GOT3 (cell line): ENCODE results near the gene TLE5.
"Not testable (repeated sequence)": the region's sequence is repeated elsewhere in the genome, so short reads cannot be mapped to it uniquely, and the experiment has no call there.

Experiments
- DNase-seq: peaks from one replicate; lab custom pipeline; 2025; ENCODE audit warnings: mixed read lengths; lab: John Stamatoyannopoulos, UW

TLE5 gene

GRCh38 chr19:3061182-3062161, 823 bp downstream of the TLE5 start:
- DNase-seq, result no peak

- DNase-seq, result no peak
Measured at GRCh38 chr19:3060857-3061181, 1.5 kb downstream of the TLE5 start.

GRCh38 chr19:3059653-3060052, 2.6 kb downstream of the TLE5 start:
- no peak for DNase-seq

GRCh38 chr19:3058821-3059314, 3.4 kb downstream of the TLE5 start:
- no peak for DNase-seq

GRCh38 chr19:3058009-3058820, 4.1 kb downstream of the TLE5 start:
- no peak for DNase-seq

GRCh38 chr19:3057275-3057714, 5.0 kb downstream of the TLE5 start:
- no peak for DNase-seq

- no peak for DNase-seq
Measured at GRCh38 chr19:3056417-3057088, 5.7 kb downstream of the TLE5 start.

GRCh38 chr19:3055741-3056416, 6.4 kb downstream of the TLE5 start:
- no peak for DNase-seq

GRCh38 chr19:3054972-3055740, 7.1 kb downstream of the TLE5 start:
- no peak for DNase-seq

GRCh38 chr19:3054265-3054971, 7.9 kb downstream of the TLE5 start:
- no peak for DNase-seq

GRCh38 chr19:3053780-3054179, 8.5 kb downstream of the TLE5 start:
- no peak for DNase-seq

GRCh38 chr19:3053218-3053621, 9.1 kb downstream of the TLE5 start:
- DNase-seq, result no peak

GRCh38 chr19:3050016-3050415, 12.3 kb downstream of the TLE5 start:
- DNase-seq, result not testable (repeated sequence)

- no peak for DNase-seq
Measured at GRCh38 chr19:3049089-3049488, 13.2 kb downstream of the TLE5 start.

GRCh38 chr19:3048190-3048533, 14.1 kb downstream of the TLE5 start:
- no peak for DNase-seq

- no peak for DNase-seq
Measured at GRCh38 chr19:3047496-3048189, 14.7 kb downstream of the TLE5 start.

GRCh38 chr19:3046698-3047495, 15.4 kb downstream of the TLE5 start:
- DNase-seq, result no peak

- no peak for DNase-seq
Measured at GRCh38 chr19:3045885-3046697, 16.2 kb downstream of the TLE5 start.
